IMR-90 (cell line): ENCODE results near the gene RHOB. TPM values are rescaled to one million over a fixed set of nuclear protein-coding genes. Genes with fewer than 3 reads are reported as not detected.

ENCODE experiments used
- ATAC-seq: fragments of 200-7000 bp; cut with Tn5 transposase; 2 replicates; pipeline ENCODE4 v1.9.1; 2020; ENCODE audit warnings: low read depth, mild to moderate bottlenecking, moderate library complexity
- BruUV-seq: library from RNA; stranded (reverse); fragments of 400-500 nt; replicated peaks from 2 replicates; lab custom pipeline; 2021; lab: Mats Ljungman, UMichigan
- CTCF ChIA-PET: fragments of 300-600 bp; formaldehyde crosslinking; extraction: SDS; loops from one replicate; lab custom pipeline; 2021; ENCODE audit warnings: antibody characterized with exemption; lab: Yijun Ruan, JAX
- POLR2A ChIA-PET: fragments of 300-600 bp; sonication (Branson Sonifier 250); formaldehyde crosslinking; loops from one replicate; lab custom pipeline; 2022; ENCODE audit warnings: antibody characterized with exemption; ENCODE audit not compliant: unreplicated experiment; lab: Charles Lee
- DNase-seq: peaks from one replicate; pipeline ENCODE4 v3.0.0; 2013
- H2AFZ ChIP-seq: replicated peaks from 2 replicates; pipeline ENCODE3; 2013; ENCODE audit warnings: low read length, mild to moderate bottlenecking; ENCODE audit not compliant: poor library complexity
- H2AK5ac ChIP-seq: 2 replicates; pipeline ENCODE4 v1.6.1; 2013; ENCODE audit warnings: low read depth, low read length, inconsistent platforms
- H2AK9ac ChIP-seq: replicated peaks from 2 replicates; pipeline ENCODE3; 2013; ENCODE audit warnings: mild to moderate bottlenecking, low read depth, low read length, moderate library complexity; ENCODE audit not compliant: poor library complexity
- H2BK120ac ChIP-seq: 2 replicates; pipeline ENCODE4 v1.6.1; 2013; ENCODE audit warnings: low read depth, low read length, inconsistent platforms
- H2BK15ac ChIP-seq: 3 replicates; pipeline ENCODE4 v1.6.1; 2013; ENCODE audit warnings: low read depth, low read length, inconsistent platforms
- H2BK20ac ChIP-seq: 2 replicates; pipeline ENCODE4 v1.6.1; 2013; ENCODE audit warnings: low read depth, mild to moderate bottlenecking, inconsistent platforms, low read length, moderate library complexity
- H2BK5ac ChIP-seq: 2 replicates; pipeline ENCODE4 v1.6.1; 2013; ENCODE audit warnings: mild to moderate bottlenecking, low read depth, low read length, inconsistent platforms; ENCODE audit not compliant: poor library complexity, severe bottlenecking
- H3K14ac ChIP-seq: replicated peaks from 2 replicates; pipeline ENCODE4 v1.6.1; 2013; ENCODE audit warnings: low read depth, low read length, inconsistent platforms
- H3K18ac ChIP-seq: 2 replicates; pipeline ENCODE4 v1.6.1; 2013; ENCODE audit warnings: low read depth, low read length, control low read depth
- H3K23ac ChIP-seq: 2 replicates; pipeline ENCODE4 v1.6.1; 2013; ENCODE audit warnings: low read depth, low read length, inconsistent platforms
- H3K27ac ChIP-seq: 2 replicates; pipeline ENCODE4 v1.5.1; 2013; ENCODE audit warnings: mild to moderate bottlenecking, control low read depth, low read length; ENCODE audit not compliant: insufficient read depth
- H3K27me3 ChIP-seq: 2 replicates; pipeline ENCODE4 v1.6.1; 2013; ENCODE audit warnings: low read length; ENCODE audit not compliant: control insufficient read depth, insufficient read depth
- H3K36me3 ChIP-seq: 2 replicates; pipeline ENCODE4 v1.6.1; 2013; ENCODE audit warnings: low read length, mixed read lengths; ENCODE audit not compliant: control insufficient read depth, insufficient read depth
- H3K4ac ChIP-seq: 2 replicates; pipeline ENCODE4 v1.6.1; 2013; ENCODE audit warnings: low read depth, low read length, inconsistent platforms
- H3K4me1 ChIP-seq: 2 replicates; pipeline ENCODE4 v1.6.1; 2013; ENCODE audit warnings: low read length, mixed read lengths; ENCODE audit not compliant: control insufficient read depth, insufficient read depth
- H3K4me2 ChIP-seq: 2 replicates; pipeline ENCODE4 v1.6.1; 2013; ENCODE audit warnings: low read depth, mild to moderate bottlenecking, control low read depth, low read length, moderate library complexity
- H3K4me3 ChIP-seq: 2 replicates; pipeline ENCODE4 v1.5.1; 2013; ENCODE audit warnings: low read depth, mild to moderate bottlenecking, control low read depth, low read length, moderate library complexity; ENCODE audit not compliant: insufficient read depth
- H3K56ac ChIP-seq: 2 replicates; pipeline ENCODE4 v1.6.1; 2013; ENCODE audit warnings: low read length, inconsistent platforms; ENCODE audit not compliant: insufficient read depth; ENCODE audit errors: extremely low read depth
- H3K79me1 ChIP-seq, 2 experiments: 2 replicates each; pipeline ENCODE4 v1.6.1; 2013; ENCODE audit warnings: low read length in 2 of 2, inconsistent platforms in 1 of 2, low read depth in 1 of 2
- H3K9ac ChIP-seq: 2 replicates; pipeline ENCODE4 v1.6.1; 2013; ENCODE audit warnings: low read depth, low read length, control low read depth
- H3K9me1 ChIP-seq: 2 replicates; pipeline ENCODE4 v1.6.1; 2013; ENCODE audit warnings: low read length, inconsistent platforms; ENCODE audit not compliant: insufficient read depth
- H3K9me3 ChIP-seq: 2 replicates; pipeline ENCODE4 v1.6.1; 2013; ENCODE audit warnings: low read length; ENCODE audit not compliant: control insufficient read depth, insufficient read depth
- H4K20me1 ChIP-seq: 2 replicates; pipeline ENCODE4 v1.6.1; 2013; ENCODE audit warnings: low read length, inconsistent platforms; ENCODE audit not compliant: insufficient read depth
- H4K5ac ChIP-seq: 2 replicates; pipeline ENCODE4 v1.6.1; 2013; ENCODE audit warnings: mild to moderate bottlenecking, low read depth, low read length, control low read depth
- H4K8ac ChIP-seq, 2 experiments: 2 replicates each; pipeline ENCODE4 v1.6.1; 2013; ENCODE audit warnings: low read depth in 2 of 2, low read length in 2 of 2, control low read depth in 1 of 2, inconsistent platforms in 1 of 2
- H4K91ac ChIP-seq: 2 replicates; pipeline ENCODE4 v1.6.1; 2013; ENCODE audit warnings: low read depth, low read length, inconsistent platforms; ENCODE audit not compliant: insufficient read depth
- WGBS, 2 experiments: methylation state at CpG; one replicate each; pipeline versions ENCODE4 v1.1.5 to v1.1.7; 2013; ENCODE audit warnings: missing lambda C conversion rate in 2 of 2; ENCODE audit not compliant: insufficient read length in 1 of 2; ENCODE audit errors: extremely low coverage in 2 of 2; 5-methylcytosine and 5-hydroxymethylcytosine counted together
- dilution Hi-C: fragments of 300-500 bp; cut with HindIII; formaldehyde crosslinking; loops from one replicate; pipeline ENCODE4 v1.14.3; 2018; ENCODE audit warnings: low sequenced_read_pairs; ENCODE audit not compliant: unreplicated experiment
- in situ Hi-C: fragments of 300-500 bp; cut with MboI; formaldehyde crosslinking; loops from 3 replicates; pipeline ENCODE4 v1.14.3; 2019; ENCODE audit warnings: low sequenced_read_pairs, inconsistent platforms, mixed read lengths
- intact Hi-C: fragments of 100-400 bp; cut with micrococcal nuclease; formaldehyde crosslinking; loops from 2 replicates; pipeline ENCODE4 v1.10.0; 2022
- polyA plus RNA-seq, 3 experiments: library from polyadenylated mRNA; depleted of rRNA; stranded (reverse); fragments of >200 nt; gene quantifications; 2 replicates each; pipeline ENCODE4 v1.2.3, GENCODE V29; 2012; ENCODE audit warnings: low replicate concordance in 1 of 3
- total RNA-seq: library from RNA; depleted of rRNA; stranded (reverse); fragments of >200 nt; gene quantifications from 2 replicates; pipeline ENCODE4 v1.2.3, GENCODE V29; 2012
- TF ChIP-seq, protein P1 (sequence below): fragments of 150-350 bp; IDR thresholded peaks from 2 replicates; pipeline ENCODE4 v1.6.1; 2016; ENCODE audit warnings: low read depth, mild to moderate bottlenecking, low read length, moderate library complexity, borderline replicate concordance

Gene RHOB
- total and polyA plus RNA-seq, 2 of the 4 experiments (the other 2 are of a cell fraction) = 112 to 149 TPM

DNA sequence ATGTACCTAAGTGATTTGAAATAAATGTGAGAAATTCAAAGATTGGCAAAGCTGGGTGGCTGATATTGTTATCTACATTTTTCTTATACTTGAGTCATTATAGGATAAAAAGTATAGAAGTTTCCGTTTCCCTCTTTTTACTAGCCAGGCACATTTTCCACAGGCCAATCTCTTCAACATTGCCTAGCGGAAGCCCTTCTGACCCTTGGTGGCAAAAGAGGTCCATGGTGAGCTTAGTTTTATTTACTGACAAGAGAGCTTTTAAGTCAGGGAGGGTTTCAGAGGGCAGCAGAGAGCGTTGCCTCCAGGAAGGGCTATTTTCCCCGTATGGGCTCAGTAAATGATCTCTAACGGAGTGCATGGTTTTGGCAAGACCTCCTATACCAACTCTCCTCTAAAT is 15.1 kb upstream of the RHOB start:
- no TSS peak for BruUV-seq
- ChIA-PET CTCF (interaction anchor here (1.4 kb wide), 1 partner anchor 20 kb away, joined by 3 read pairs; no protein-coding TSS in a partner anchor), POLR2A (no interaction called here)
- WGBS, 2 experiments = no CpG with 5 or more reads among the region's 5 CpGs
- Histone ChIP-seq H3K14ac (no peak overlapping the region), H3K4me1 (0 out of 2 replicates have a peak, but pooled peaks cover 1% of the 10 kb centered on the region), H2AK9ac (no peak overlapping the region), H2AFZ (no peak overlapping the region), H4K91ac (no peak overlapping the region), H4K20me1 (no peaks in the 10 kb centered on the region), H2BK5ac (no peak overlapping the region), H3K9ac (no peak overlapping the region), H2BK20ac (no peak overlapping the region; the same call in 1 of the 2 replicates), H2BK120ac (no peak overlapping the region), H3K27ac (no peak overlapping the region), H2AK5ac (no peak overlapping the region; the same call in 1 of the 2 replicates), H3K18ac (no peak overlapping the region), H3K79me1 (no peaks in the 10 kb centered on the region), H4K8ac (no peak overlapping the region), H3K27me3 (peaks cover 4% of the 10 kb centered on the region; the same call in 1 of the 2 replicates), H3K4me2 (no peak overlapping the region), H3K4me3 (no peak overlapping the region), H4K5ac (no peak overlapping the region), H3K9me1 (0 out of 2 replicates have a peak, but pooled peaks cover 7% of the 10 kb centered on the region), H3K56ac (no peak overlapping the region), H3K23ac (no peak overlapping the region), H3K36me3 (no peaks in the 10 kb centered on the region), H3K9me3 (no peaks in the 10 kb centered on the region), H3K4ac (no peak overlapping the region), H2BK15ac (no peak overlapping the region)
- dilution Hi-C loops (no loop called here), in situ Hi-C loops (no loop called here), intact Hi-C loops (no loop called here)
- TF ChIP-seq, protein P1, sequence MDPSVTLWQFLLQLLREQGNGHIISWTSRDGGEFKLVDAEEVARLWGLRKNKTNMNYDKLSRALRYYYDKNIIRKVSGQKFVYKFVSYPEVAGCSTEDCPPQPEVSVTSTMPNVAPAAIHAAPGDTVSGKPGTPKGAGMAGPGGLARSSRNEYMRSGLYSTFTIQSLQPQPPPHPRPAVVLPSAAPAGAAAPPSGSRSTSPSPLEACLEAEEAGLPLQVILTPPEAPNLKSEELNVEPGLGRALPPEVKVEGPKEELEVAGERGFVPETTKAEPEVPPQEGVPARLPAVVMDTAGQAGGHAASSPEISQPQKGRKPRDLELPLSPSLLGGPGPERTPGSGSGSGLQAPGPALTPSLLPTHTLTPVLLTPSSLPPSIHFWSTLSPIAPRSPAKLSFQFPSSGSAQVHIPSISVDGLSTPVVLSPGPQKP = no peak
- DNase-seq (no peak), ATAC-seq (no peak)
